GM18499 (cell line): Measurements from ENCODE around the gene CELSR1.

ENCODE experiments used
- ATAC-seq: cut with Tn5 transposase; IDR thresholded peaks from one replicate; pipeline ENCODE4 v1.9.1; 2021; ENCODE audit warnings: moderate number of reproducible peaks; ENCODE audit not compliant: insufficient read depth, unreplicated experiment

CELSR1 gene

GRCh38 chr22:46465345-46465720 lies 72.1 kb downstream of the CELSR1 start:
- no peak for ATAC-seq

- no peak for ATAC-seq
Measured at GRCh38 chr22:46464701-46465344, 72.6 kb downstream of the CELSR1 start.

- ATAC-seq, result no peak
Measured at GRCh38 chr22:46464296-46464695, 73.1 kb downstream of the CELSR1 start.

GRCh38 chr22:46463435-46464227 lies 73.8 kb downstream of the CELSR1 start:
- no peak for ATAC-seq

GRCh38 chr22:46462726-46463371 lies 74.6 kb downstream of the CELSR1 start:
- no peak for ATAC-seq

- ATAC-seq, result no peak
Measured at GRCh38 chr22:46461566-46462180, 75.7 kb downstream of the CELSR1 start.

- no peak for ATAC-seq
Measured at GRCh38 chr22:46460857-46461256, 76.6 kb downstream of the CELSR1 start.

GRCh38 chr22:46459347-46460065 lies 77.9 kb downstream of the CELSR1 start:
- ATAC-seq, result no peak

- ATAC-seq, result no peak
Measured at GRCh38 chr22:46458525-46458924, 78.9 kb downstream of the CELSR1 start.

- ATAC-seq, result no peak
Measured at GRCh38 chr22:46457502-46458488, 79.6 kb downstream of the CELSR1 start.

- no peak for ATAC-seq
Measured at GRCh38 chr22:46456818-46457163, 80.6 kb downstream of the CELSR1 start.

GRCh38 chr22:46455446-46455845 lies 82.0 kb downstream of the CELSR1 start:
- no peak for ATAC-seq

GRCh38 chr22:46454504-46455269 lies 82.7 kb downstream of the CELSR1 start:
- ATAC-seq, result no peak

GRCh38 chr22:46453829-46454503 lies 83.5 kb downstream of the CELSR1 start:
- ATAC-seq, result no peak

GRCh38 chr22:46453006-46453828 lies 84.2 kb downstream of the CELSR1 start:
- no peak for ATAC-seq

GRCh38 chr22:46452195-46453005 lies 85.0 kb downstream of the CELSR1 start:
- no peak for ATAC-seq
